DND-41 (cell line): ENCODE results near the gene C17orf78.
"Not testable (repeated sequence)": the region's sequence is repeated elsewhere in the genome, so short reads cannot be mapped to it uniquely, and the experiment has no call there.

Source experiments
- ATAC-seq: fragments of 200-7000 bp; cut with Tn5 transposase; 3 replicates; pipeline ENCODE4 v1.9.1; 2021; ENCODE audit warnings: low read depth; ENCODE audit not compliant: insufficient read depth
- DNase-seq: peaks from one replicate; pipeline ENCODE4 v3.0.0-alpha.2; 2020
- H2AFZ ChIP-seq: 2 replicates; pipeline ENCODE4 v1.6.0; 2012; ENCODE audit warnings: low read depth, low read length
- H3K27ac ChIP-seq: 2 replicates; pipeline ENCODE4 v1.5.1; 2012; ENCODE audit warnings: low read length, inconsistent platforms
- H3K27me3 ChIP-seq: fragments of 200-600 bp; sonication (generic); 2 replicates; pipeline ENCODE4 v1.6.0; 2012; ENCODE audit warnings: low read length, mild to moderate bottlenecking, inconsistent platforms; ENCODE audit not compliant: insufficient read depth, poor library complexity
- H3K36me3 ChIP-seq: 2 replicates; pipeline ENCODE4 v1.5.1; 2012; ENCODE audit warnings: low read length, inconsistent platforms; ENCODE audit not compliant: insufficient read depth
- H3K4me1 ChIP-seq: 2 replicates; pipeline ENCODE4 v1.5.1; 2012; ENCODE audit warnings: mild to moderate bottlenecking, low read length; ENCODE audit not compliant: insufficient read depth
- H3K4me2 ChIP-seq: 2 replicates; pipeline ENCODE4 v1.6.0; 2012; ENCODE audit warnings: mild to moderate bottlenecking, moderate library complexity, low read length, inconsistent platforms; ENCODE audit not compliant: insufficient read depth
- H3K4me3 ChIP-seq, 2 experiments: fragments of 200-600 bp in 1 of 2; shearing (Covaris generic) in 1 of 2; 2 replicates each; pipeline ENCODE4 v1.5.1; 2012 to 2016; ENCODE audit warnings: inconsistent platforms in 2 of 2, low read length in 2 of 2, mild to moderate bottlenecking in 2 of 2, low read depth in 1 of 2, moderate library complexity in 1 of 2
- H3K79me2 ChIP-seq: 2 replicates; pipeline ENCODE4 v1.6.0; 2012; ENCODE audit warnings: low read length, inconsistent platforms; ENCODE audit not compliant: insufficient read depth
- H3K9ac ChIP-seq: 2 replicates; pipeline ENCODE4 v1.6.0; 2012; ENCODE audit warnings: low read depth, mild to moderate bottlenecking, inconsistent platforms, low read length, moderate library complexity
- H3K9me3 ChIP-seq: 2 replicates; pipeline ENCODE4 v1.5.1; 2012; ENCODE audit warnings: low read length, moderate library complexity, mild to moderate bottlenecking, inconsistent platforms; ENCODE audit not compliant: insufficient read depth, severe bottlenecking
- H4K20me1 ChIP-seq: 2 replicates; pipeline ENCODE4 v1.6.0; 2012; ENCODE audit warnings: low read length; ENCODE audit not compliant: insufficient read depth
- CTCF ChIP-seq: IDR thresholded peaks from 2 replicates; pipeline ENCODE4 v1.5.1; 2012; ENCODE audit warnings: borderline replicate concordance, low read length, moderate library complexity, mild to moderate bottlenecking; ENCODE audit not compliant: poor library complexity, severe bottlenecking; ENCODE audit errors: extremely low read depth
- EZH2 ChIP-seq: IDR thresholded peaks from 3 replicates; pipeline ENCODE4 v1.6.1; 2012; ENCODE audit warnings: borderline replicate concordance, low read depth, mild to moderate bottlenecking, moderate library complexity, low read length, inconsistent platforms; ENCODE audit not compliant: severe bottlenecking

C17orf78 gene

DNA sequence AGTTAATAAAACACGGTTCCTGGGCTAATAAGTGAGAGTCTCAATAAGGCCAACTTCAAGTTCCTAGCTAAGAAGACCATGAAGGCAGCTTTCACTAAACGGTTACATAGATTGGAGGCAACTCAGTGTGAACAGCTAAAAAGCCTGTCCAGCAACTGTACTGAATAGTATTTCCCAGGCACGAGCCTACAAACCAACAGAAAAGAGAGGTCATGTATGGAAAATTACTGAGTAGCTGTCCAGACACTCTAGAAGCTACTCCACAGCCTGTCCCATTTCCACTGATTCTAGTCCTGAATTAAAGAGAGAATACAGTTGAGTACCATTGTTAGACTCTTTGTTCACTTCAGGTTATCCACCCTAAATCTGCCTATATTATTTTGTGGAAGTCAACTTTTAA is 36.5 kb upstream of the C17orf78 start:
- no peak overlapping the region for H3K4me3 ChIP-seq
- H3K36me3 ChIP-seq = peaks cover 14% of the 10 kb centered on the region; the same call in 1 of the 2 replicates
- H2AFZ ChIP-seq = no peak overlapping the region
- no peaks in the 10 kb centered on the region for H3K4me1 ChIP-seq
- H3K4me2 ChIP-seq = no peak overlapping the region
- peaks cover 63% of the 10 kb centered on the region for H3K79me2 ChIP-seq
- no peak for TF ChIP-seq CTCF
- no peak for TF ChIP-seq EZH2
- no peak overlapping the region for H3K27ac ChIP-seq
- no peaks in the 10 kb centered on the region for H3K9me3 ChIP-seq
- peaks cover 8% of the 10 kb centered on the region; the same call in 1 of the 2 replicates for H4K20me1 ChIP-seq
- ATAC-seq (no peak), DNase-seq (no peak)
- H3K27me3 ChIP-seq = no peaks in the 10 kb centered on the region
- no peak overlapping the region for H3K9ac ChIP-seq

DNA sequence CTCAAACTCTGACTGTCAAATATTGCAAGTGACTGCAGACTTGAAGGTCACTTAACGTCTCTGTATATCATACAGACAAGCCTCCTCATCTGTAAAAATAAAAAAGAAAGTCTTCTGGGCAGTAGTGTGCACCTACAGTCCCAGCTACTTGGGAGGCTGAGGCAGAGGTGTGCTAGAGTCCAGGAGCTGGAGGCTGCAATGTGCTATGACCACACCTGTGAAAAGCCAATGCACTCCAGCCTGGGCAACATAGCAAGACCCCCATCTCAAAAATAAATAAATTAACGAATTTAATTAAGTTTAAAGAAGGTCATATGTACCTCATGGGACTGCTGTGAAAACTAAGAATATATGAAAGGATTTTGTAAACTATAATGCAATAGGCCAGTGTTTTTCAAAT is 35.0 kb upstream of the C17orf78 start:
- Histone ChIP-seq H3K79me2 (peaks cover 67% of the 10 kb centered on the region), H3K9me3 (no peaks in the 10 kb centered on the region), H3K9ac (no peak overlapping the region), H3K4me3 (no peak overlapping the region), H3K36me3 (peaks cover 19% of the 10 kb centered on the region; the same call in 1 of the 2 replicates), H3K4me1 (no peaks in the 10 kb centered on the region), H4K20me1 (peaks cover 6% of the 10 kb centered on the region; the same call in 1 of the 2 replicates), H3K4me2 (no peak overlapping the region), H3K27ac (no peak overlapping the region), H3K27me3 (no peaks in the 10 kb centered on the region), H2AFZ (no peak overlapping the region)
- ATAC-seq (no peak), DNase-seq (no peak)
- no peak for TF ChIP-seq CTCF
- no peak for TF ChIP-seq EZH2

DNA sequence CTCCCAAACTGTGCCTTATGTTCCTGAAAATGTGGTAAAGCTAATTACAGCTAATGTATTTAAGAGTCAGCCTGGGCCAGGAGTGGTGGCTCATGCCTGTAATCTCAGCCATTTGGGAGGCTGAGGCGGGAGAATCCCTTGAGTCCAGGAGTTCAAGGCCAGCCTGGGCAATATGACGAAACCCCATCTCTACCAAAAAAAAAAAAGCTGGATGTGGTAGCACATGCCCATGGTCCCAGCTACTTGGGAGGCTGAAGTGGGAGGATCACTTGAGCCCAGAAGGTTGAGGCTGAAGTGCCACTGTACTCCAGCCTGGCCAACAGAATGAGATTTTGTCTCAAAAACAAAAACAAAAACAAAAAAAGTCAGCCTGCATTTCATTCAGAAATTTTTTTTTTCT is 33.2 kb upstream of the C17orf78 start:
- TF ChIP-seq EZH2 = no peak
- no peak for TF ChIP-seq CTCF
- H3K9ac ChIP-seq = no peak overlapping the region
- peaks cover 68% of the 10 kb centered on the region for H3K79me2 ChIP-seq
- no peak overlapping the region for H3K4me2 ChIP-seq
- H3K4me3 ChIP-seq = no peak overlapping the region
- DNase-seq = no peak
- H3K27ac ChIP-seq = no peak overlapping the region
- H3K9me3 ChIP-seq = no peaks in the 10 kb centered on the region
- H3K36me3 ChIP-seq = peaks cover 14% of the 10 kb centered on the region; the same call in 1 of the 2 replicates
- H4K20me1 ChIP-seq = peaks cover 5% of the 10 kb centered on the region; the same call in 1 of the 2 replicates
- no peak overlapping the region for H2AFZ ChIP-seq
- H3K4me1 ChIP-seq = no peaks in the 10 kb centered on the region
- no peaks in the 10 kb centered on the region for H3K27me3 ChIP-seq
- no peak for ATAC-seq

DNA sequence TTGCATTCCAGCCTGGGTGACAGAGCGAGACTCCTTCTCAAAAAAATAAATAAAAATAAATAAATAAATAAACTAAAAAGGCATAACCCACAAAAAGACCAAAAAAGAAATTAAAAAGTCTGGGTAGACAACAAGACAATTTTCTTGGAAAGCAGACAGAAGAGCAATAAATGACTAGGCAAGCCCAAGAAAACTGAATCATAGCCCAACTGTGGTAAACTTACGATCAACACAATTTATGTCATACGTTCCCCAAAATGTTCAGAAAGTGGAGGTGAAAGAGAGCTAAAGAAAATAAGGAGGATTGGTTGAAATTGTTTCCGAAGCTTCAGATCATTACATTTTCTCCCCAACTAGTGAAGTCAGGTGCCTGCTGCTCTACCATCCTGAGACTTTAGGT is 31.3 kb upstream of the C17orf78 start:
- peaks cover 72% of the 10 kb centered on the region for H3K79me2 ChIP-seq
- no peaks in the 10 kb centered on the region for H3K27me3 ChIP-seq
- ATAC-seq (no peak), DNase-seq (no peak)
- TF ChIP-seq EZH2 (no peak), CTCF (no peak)
- no peaks in the 10 kb centered on the region for H3K9me3 ChIP-seq
- H3K9ac ChIP-seq = no peak overlapping the region
- no peak overlapping the region for H3K4me3 ChIP-seq
- no peak overlapping the region for H3K27ac ChIP-seq
- H3K4me2 ChIP-seq = no peak overlapping the region
- peaks cover 13% of the 10 kb centered on the region; the same call in 1 of the 2 replicates for H3K36me3 ChIP-seq
- no peak overlapping the region for H2AFZ ChIP-seq
- H3K4me1 ChIP-seq = no peaks in the 10 kb centered on the region
- peaks cover 5% of the 10 kb centered on the region; the same call in 1 of the 2 replicates for H4K20me1 ChIP-seq

- not testable (repeated sequence) for H3K4me2 ChIP-seq, H4K20me1 ChIP-seq, DNase-seq, H3K27ac ChIP-seq, H3K4me3 ChIP-seq, H3K9ac ChIP-seq, H3K4me1 ChIP-seq, H3K27me3 ChIP-seq, ATAC-seq, H3K9me3 ChIP-seq, H2AFZ ChIP-seq
- Histone ChIP-seq H3K79me2 (peaks cover 70% of the 10 kb centered on the region), H3K36me3 (peaks cover 13% of the 10 kb centered on the region; the same call in 1 of the 2 replicates)
Measured at GRCh38 chr17:37346863-37347402, 28.9 kb upstream of the C17orf78 start.
